Measurements from ENCODE around the gene HPSE. TPM values are rescaled to one million over a fixed set of nuclear protein-coding genes. Genes with fewer than 3 reads are reported as not detected.
"Not testable (repeated sequence)": the region's sequence is repeated elsewhere in the genome, so short reads cannot be mapped to it uniquely, and the experiment has no call there.

The HPSE gene
- total RNA-seq, 4 donors from 2014 or later: 0.63 to 3.1 (median 1.3) TPM

DNA sequence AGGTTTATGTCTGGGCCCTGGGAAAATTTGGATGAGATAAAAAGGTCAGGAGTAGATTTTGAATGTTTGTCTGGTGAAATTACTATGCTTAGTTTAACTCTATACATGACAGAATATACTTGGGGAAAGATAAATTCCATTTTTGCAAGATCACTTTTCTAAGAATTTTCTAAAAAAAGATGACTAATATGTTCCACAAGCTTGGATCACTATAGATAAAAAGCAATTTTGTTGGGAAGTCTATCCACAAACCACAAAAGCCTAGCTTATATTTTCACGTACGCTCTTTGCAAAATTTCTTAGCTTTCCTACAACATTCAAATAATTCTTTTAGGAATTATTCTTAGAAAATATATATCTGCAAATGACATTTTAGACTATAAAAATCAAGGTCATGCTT is 29.5 kb downstream of the HPSE start:
- Histone ChIP-seq H3K27me3 (no peaks in the 10 kb centered on the region), H3K9me3 (no peaks in the 10 kb centered on the region), H3K27ac (no peak overlapping the region), H3K4me1 (no peaks in the 10 kb centered on the region), H3K36me3 (no peaks in the 10 kb centered on the region), H3K4me3 (replicated peaks in 1 of 3) (no peak overlapping the region)
- intact Hi-C loops (cut with DNase I): no loop called here
- WGBS, 2 donors: 94 to 95% methylated on average over 2 of the region's 2 CpGs
- TF ChIP-seq, protein P1, sequence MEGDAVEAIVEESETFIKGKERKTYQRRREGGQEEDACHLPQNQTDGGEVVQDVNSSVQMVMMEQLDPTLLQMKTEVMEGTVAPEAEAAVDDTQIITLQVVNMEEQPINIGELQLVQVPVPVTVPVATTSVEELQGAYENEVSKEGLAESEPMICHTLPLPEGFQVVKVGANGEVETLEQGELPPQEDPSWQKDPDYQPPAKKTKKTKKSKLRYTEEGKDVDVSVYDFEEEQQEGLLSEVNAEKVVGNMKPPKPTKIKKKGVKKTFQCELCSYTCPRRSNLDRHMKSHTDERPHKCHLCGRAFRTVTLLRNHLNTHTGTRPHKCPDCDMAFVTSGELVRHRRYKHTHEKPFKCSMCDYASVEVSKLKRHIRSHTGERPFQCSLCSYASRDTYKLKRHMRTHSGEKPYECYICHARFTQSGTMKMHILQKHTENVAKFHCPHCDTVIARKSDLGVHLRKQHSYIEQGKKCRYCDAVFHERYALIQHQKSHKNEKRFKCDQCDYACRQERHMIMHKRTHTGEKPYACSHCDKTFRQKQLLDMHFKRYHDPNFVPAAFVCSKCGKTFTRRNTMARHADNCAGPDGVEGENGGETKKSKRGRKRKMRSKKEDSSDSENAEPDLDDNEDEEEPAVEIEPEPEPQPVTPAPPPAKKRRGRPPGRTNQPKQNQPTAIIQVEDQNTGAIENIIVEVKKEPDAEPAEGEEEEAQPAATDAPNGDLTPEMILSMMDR (IDR thresholded peaks at IDR 0.05): no peak
- TF ChIP-seq POLR2A (IDR thresholded peaks at IDR 0.05): no peak
- no peak for DNase-seq

DNA sequence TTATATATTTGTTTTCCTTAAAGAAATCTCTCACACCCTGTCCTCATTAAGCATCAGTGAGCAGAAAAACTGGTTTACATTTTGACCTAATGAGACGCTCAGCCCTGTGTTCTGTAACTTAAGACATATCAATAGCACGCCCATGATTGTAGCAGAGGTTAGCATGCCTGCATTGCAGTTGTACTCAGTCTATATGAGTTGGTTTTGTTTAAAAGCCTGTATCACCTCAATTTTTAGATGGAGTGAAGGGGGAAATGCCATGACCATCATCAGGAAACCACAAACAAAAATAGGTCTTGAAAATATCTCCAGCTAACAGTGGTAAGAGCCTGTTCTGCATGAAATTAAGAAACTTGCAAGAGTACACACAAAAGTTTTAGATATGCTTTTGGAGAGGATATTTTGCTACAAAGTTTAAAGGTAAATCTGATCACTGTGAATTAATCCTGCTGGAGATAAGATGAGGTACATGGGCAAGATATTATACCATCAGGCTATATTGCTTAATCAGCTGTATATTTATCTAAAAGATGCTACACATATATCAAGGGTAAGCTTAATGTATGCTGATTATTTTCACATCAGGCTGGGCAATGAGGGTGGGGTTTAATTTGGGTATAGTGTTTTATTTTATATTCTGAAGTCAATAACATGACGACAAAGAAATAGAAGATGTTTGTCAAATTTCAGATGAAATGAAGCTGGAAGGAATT is 36.9 kb downstream of the HPSE start:
- Histone ChIP-seq H3K27me3 (no peaks in the 10 kb centered on the region), H3K36me3 (no peaks in the 10 kb centered on the region), H3K4me1 (no peaks in the 10 kb centered on the region), H3K4me3 (replicated peaks in 1 of 3) (no peak overlapping the region), H3K27ac (no peak overlapping the region), H3K9me3 (no peaks in the 10 kb centered on the region)
- 85 to 93% methylated on average over 3 of the region's 3 CpGs for whole genome bisulfite sequencing, 2 donors
- no peak for DNase-seq
- no peak for TF ChIP-seq POLR2A (IDR thresholded peaks at IDR 0.05)
- TF ChIP-seq, protein P1 (IDR thresholded peaks at IDR 0.05): no peak
- intact Hi-C loops (cut with DNase I): no loop called here

DNA sequence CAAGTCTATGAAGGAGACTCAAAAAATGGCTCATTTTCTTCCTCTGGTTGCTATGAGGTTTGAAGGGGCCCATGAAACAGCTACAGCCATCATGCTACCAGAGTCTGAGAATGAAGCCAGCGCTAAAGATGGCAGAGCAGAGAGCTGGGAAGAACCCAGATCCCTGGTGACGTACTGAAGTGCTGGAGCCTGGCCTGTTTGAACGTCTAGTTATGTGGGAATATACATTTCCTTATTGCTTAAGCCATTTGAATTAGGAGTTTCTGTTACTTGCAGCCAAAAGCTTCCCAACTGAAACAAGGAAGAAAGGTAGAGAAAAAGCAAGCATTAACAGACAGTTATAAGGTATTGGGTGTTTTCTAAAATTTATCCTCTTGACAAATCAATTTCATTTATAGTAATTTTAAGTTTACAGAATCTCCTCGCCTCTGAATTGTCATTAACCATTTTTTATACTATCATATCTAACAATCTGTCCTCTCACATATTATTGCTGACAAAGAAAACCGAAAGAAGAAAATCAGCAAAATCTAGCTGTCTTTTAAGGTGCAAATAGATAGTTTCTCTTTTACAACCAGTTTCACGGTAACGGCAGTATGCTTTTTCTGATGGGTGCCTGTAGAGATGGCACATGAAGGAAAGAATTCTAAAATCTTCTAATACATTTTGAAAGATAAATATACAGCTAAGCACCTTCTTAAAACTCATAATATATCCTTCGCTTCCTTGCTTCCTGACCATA is 41.2 kb downstream of the HPSE start:
- intact Hi-C loops (cut with DNase I): no loop called here
- Histone ChIP-seq H3K27me3 (no peaks in the 10 kb centered on the region), H3K27ac (no peak overlapping the region), H3K4me3 (replicated peaks in 1 of 3) (no peak overlapping the region), H3K36me3 (no peaks in the 10 kb centered on the region), H3K4me1 (no peaks in the 10 kb centered on the region), H3K9me3 (no peaks in the 10 kb centered on the region)
- 81 to 88% methylated on average over 8 of the region's 8 CpGs for WGBS, 2 donors
- TF ChIP-seq, protein P1 (IDR thresholded peaks at IDR 0.05): no peak
- TF ChIP-seq POLR2A (IDR thresholded peaks at IDR 0.05): no peak
- DNase-seq: no peak

DNA sequence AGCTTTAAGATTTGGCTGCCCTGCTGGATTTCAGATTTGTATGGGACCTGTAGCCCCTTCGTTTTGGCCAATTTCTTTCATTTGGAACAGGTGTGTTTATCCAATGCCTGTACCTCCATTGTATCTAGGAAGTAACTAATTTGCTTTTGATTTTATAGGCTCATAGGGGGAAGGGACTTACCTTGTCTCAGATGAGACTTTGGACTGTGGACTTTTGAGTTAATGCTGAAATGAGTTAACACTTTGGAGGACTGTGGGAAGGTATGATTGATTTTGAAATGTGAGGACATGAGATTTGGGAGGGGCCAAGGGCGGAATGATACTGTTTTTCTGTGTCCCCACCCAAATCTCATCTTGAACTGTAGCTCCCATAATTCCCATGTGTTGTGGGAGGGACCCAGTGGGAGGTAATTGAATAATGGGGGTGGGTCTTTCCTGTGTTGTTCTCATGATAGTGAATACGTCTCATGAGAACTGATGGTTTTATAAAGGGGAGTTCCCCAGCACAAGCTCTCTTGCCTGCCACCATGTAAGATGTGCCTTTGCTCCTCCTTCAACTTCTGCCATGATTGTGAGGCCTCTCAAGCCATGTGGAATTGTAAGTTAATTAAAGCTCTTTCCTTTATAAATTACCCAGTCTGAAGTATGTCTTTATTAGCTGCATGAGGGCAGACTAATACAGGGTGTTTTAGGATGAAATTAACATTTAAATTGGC is 44.4 kb downstream of the HPSE start:
- DNase-seq; H3K27ac ChIP-seq; H3K9me3 ChIP-seq; intact Hi-C loops (cut with DNase I); H3K4me3 ChIP-seq (replicated peaks in 1 of 3); H3K4me1 ChIP-seq; H3K27me3 ChIP-seq; H3K36me3 ChIP-seq: not testable (repeated sequence)
- WGBS, 2 donors: 79 to 85% methylated on average over 3 of the region's 3 CpGs

DNA sequence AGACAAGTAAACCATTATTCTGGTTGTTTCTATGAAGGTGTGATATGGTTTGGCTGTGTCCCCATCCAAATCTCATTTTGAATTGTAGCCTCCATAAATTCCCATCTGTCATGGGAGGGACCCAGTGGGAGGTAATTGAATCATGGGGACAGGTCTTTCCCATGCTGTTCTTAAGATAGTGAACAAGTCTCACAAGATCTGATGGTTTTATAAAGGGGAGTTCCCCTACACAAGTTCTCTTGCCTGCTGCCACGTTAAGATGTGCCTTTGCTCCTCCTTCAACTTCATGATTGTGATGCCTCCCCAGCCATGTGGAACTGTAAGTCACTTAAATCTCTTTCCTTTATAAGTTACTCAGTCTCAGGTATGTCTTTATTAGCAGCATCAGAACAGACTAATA is 46.3 kb downstream of the HPSE start:
- H3K4me3 ChIP-seq (replicated peaks in 1 of 3); H3K27ac ChIP-seq; DNase-seq; H3K9me3 ChIP-seq; H3K4me1 ChIP-seq; H3K36me3 ChIP-seq; H3K27me3 ChIP-seq: not testable (repeated sequence)
- WGBS, 2 donors: 33 to 41% methylated on average over 1 of the region's 1 CpG
- intact Hi-C loops (cut with DNase I): loop anchor here (10.0 kb wide), 1 partner anchor 824 kb away; no protein-coding TSS in a partner anchor
